Epithelial cell of proximal tubule (primary cell): ENCODE data around the gene MED13. TPM values are rescaled to one million over a fixed set of nuclear protein-coding genes. Genes with fewer than 3 reads are reported as not detected.

Source experiments
- DNase-seq: peaks from one replicate; pipeline ENCODE4 v3.0.0-alpha.2; 2011; ENCODE audit warnings: low read depth
- H3K4me3 ChIP-seq: 2 replicates; pipeline ENCODE4 v1.5.1; 2011; ENCODE audit warnings: low read depth, mild to moderate bottlenecking, low read length
- CTCF ChIP-seq: conservative IDR thresholded peaks from 2 replicates; pipeline ENCODE4 v1.5.1; 2012; ENCODE audit warnings: low read depth, mild to moderate bottlenecking, low read length
- total RNA-seq: library from RNA; depleted of rRNA; stranded (reverse); fragments of >200 nt; gene quantifications from 2 replicates; pipeline ENCODE4 v1.2.3, GENCODE V29; 2015

MED13 gene
- total RNA-seq, 1 donor from 2014 or later, result 21.1 TPM

GRCh38 chr17:62045517-62045916 lies 19.6 kb downstream of the MED13 start:
- DNase-seq, result no peak
- H3K4me3 ChIP-seq, result no peak overlapping the region
- no peak for TF ChIP-seq CTCF

GRCh38 chr17:62045109-62045508 lies 20.0 kb downstream of the MED13 start:
- no peak overlapping the region for H3K4me3 ChIP-seq
- no peak for DNase-seq
- no peak for TF ChIP-seq CTCF

GRCh38 chr17:62043602-62044001 lies 21.5 kb downstream of the MED13 start:
- H3K4me3 ChIP-seq, result no peak overlapping the region
- no peak for TF ChIP-seq CTCF
- DNase-seq, result no peak

- TF ChIP-seq CTCF, result no peak
- no peak for DNase-seq
- no peak overlapping the region for H3K4me3 ChIP-seq
Observed at GRCh38 chr17:62043140-62043539, 21.9 kb downstream of the MED13 start.

- DNase-seq, result no peak
- no peak overlapping the region for H3K4me3 ChIP-seq
- TF ChIP-seq CTCF, result no peak
Observed at GRCh38 chr17:62038248-62038647, 26.8 kb downstream of the MED13 start.

- no peak for DNase-seq
- TF ChIP-seq CTCF, result no peak
- no peak overlapping the region for H3K4me3 ChIP-seq
Observed at GRCh38 chr17:62033317-62033716, 31.8 kb downstream of the MED13 start.

GRCh38 chr17:62032480-62032879 lies 32.6 kb downstream of the MED13 start:
- TF ChIP-seq CTCF, result no peak
- no peak for DNase-seq
- no peak overlapping the region for H3K4me3 ChIP-seq
